Thyroid gland (tissue), 4 donors: Measurements from ENCODE around the gene ITGBL1. TPM values are rescaled to one million over a fixed set of nuclear protein-coding genes. Genes with fewer than 3 reads are reported as not detected.

ENCODE experiments used
- DNase-seq, 2 donors: peaks; one replicate each; pipeline ENCODE4 v3.0.0-alpha.2; 2019
- H3K27ac ChIP-seq, 3 donors: fragments of 200-600 bp; sonication (generic); 1 replicate in 2 of 3; 2 replicates in 1 of 3; pipeline ENCODE4 v1.5.1; 2016 to 2019; ENCODE audit warnings: mild to moderate bottlenecking in 1 of 3, moderate library complexity in 1 of 3
- H3K27me3 ChIP-seq: fragments of 200-600 bp; sonication (generic); one replicate; pipeline ENCODE4 v1.5.1; 2019
- H3K36me3 ChIP-seq, 2 donors: fragments of 200-600 bp; sonication (generic); one replicate each; pipeline ENCODE4 v1.5.1; 2016 to 2019
- H3K4me1 ChIP-seq, 2 donors: fragments of 200-600 bp; sonication (generic); one replicate each; pipeline ENCODE4 v1.5.1; 2017 to 2019
- H3K4me3 ChIP-seq, 3 donors: fragments of 200-600 bp; sonication (generic); replicated peaks in 1 of 3; 1 replicate in 2 of 3; 2 replicates in 1 of 3; pipeline ENCODE4 v1.5.1; 2016; ENCODE audit warnings: mild to moderate bottlenecking in 1 of 3
- H3K9me3 ChIP-seq: fragments of 200-600 bp; sonication (generic); one replicate; pipeline ENCODE4 v1.5.1; 2017
- POLR2A ChIP-seq, 2 donors: fragments of 450-650 bp; IDR thresholded peaks; one replicate each; pipeline ENCODE4 v1.6.1; 2017; ENCODE audit warnings: antibody characterized with exemption in 2 of 2, mild to moderate bottlenecking in 2 of 2, moderate library complexity in 1 of 2
- WGBS, 2 donors: methylation state at CpG; one replicate each; pipeline ENCODE4 v1.1.5; 2017; 5-methylcytosine and 5-hydroxymethylcytosine counted together
- intact Hi-C: fragments of 100-400 bp; cut with DNase I; formaldehyde crosslinking; loops from one replicate; pipeline ENCODE4 v1.15.1; 2023
- total RNA-seq, 4 donors: library from RNA; depleted of rRNA; stranded (reverse); fragments of >200 nt; gene quantifications; one replicate each; pipeline ENCODE4 v1.2.3, GENCODE V29; 2016
- TF ChIP-seq, protein P1 (sequence below), 6 experiments: fragments of 200-600 bp in 3 of 6; fragments of 450-650 bp in 3 of 6; sonication (generic) in 3 of 6; IDR thresholded peaks; one replicate each; pipeline ENCODE4 v1.5.1; 2016 to 2019; ENCODE audit warnings: antibody characterized with exemption in 6 of 6, mild to moderate bottlenecking in 2 of 6, inconsistent platforms in 1 of 6, moderate library complexity in 1 of 6

The ITGBL1 gene
- total RNA-seq, 4 donors from 2014 or later, result 3.4 to 20.6 (median 4.5) TPM

DNA sequence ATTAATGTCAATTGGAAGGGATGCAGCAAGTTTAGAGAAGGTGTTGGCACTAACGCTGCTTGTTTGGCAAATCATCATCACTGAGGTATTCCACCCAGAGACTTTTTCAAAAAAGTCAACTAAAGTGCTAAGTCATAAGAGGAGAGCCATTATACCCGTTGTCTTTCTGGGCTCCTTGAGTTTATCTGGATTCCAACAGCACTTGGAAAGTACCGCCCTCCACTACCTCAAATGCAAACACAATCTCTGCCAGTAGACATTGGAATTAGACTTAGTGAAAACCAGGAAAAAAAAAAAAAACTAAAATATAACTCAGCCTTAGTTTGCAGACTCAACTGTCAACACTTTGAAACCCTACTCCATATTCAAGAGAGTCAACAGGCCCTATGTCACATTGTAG, 266.0 kb downstream of the ITGBL1 start:
- no peak for DNase-seq
- TF ChIP-seq, protein P1, sequence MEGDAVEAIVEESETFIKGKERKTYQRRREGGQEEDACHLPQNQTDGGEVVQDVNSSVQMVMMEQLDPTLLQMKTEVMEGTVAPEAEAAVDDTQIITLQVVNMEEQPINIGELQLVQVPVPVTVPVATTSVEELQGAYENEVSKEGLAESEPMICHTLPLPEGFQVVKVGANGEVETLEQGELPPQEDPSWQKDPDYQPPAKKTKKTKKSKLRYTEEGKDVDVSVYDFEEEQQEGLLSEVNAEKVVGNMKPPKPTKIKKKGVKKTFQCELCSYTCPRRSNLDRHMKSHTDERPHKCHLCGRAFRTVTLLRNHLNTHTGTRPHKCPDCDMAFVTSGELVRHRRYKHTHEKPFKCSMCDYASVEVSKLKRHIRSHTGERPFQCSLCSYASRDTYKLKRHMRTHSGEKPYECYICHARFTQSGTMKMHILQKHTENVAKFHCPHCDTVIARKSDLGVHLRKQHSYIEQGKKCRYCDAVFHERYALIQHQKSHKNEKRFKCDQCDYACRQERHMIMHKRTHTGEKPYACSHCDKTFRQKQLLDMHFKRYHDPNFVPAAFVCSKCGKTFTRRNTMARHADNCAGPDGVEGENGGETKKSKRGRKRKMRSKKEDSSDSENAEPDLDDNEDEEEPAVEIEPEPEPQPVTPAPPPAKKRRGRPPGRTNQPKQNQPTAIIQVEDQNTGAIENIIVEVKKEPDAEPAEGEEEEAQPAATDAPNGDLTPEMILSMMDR (IDR thresholded peaks at IDR 0.05), result no peak
- no peak for TF ChIP-seq POLR2A (IDR thresholded peaks at IDR 0.05)
- intact Hi-C loops, result no loop called here
- Histone ChIP-seq H3K9me3 (no peaks in the 10 kb centered on the region), H3K27ac (no peak overlapping the region), H3K27me3 (no peaks in the 10 kb centered on the region), H3K4me1 (no peaks in the 10 kb centered on the region), H3K36me3 (no peaks in the 10 kb centered on the region), H3K4me3 (no peak overlapping the region)
- 50 to 52% methylated on average over 3 of the region's 3 CpGs for WGBS, 2 donors

DNA sequence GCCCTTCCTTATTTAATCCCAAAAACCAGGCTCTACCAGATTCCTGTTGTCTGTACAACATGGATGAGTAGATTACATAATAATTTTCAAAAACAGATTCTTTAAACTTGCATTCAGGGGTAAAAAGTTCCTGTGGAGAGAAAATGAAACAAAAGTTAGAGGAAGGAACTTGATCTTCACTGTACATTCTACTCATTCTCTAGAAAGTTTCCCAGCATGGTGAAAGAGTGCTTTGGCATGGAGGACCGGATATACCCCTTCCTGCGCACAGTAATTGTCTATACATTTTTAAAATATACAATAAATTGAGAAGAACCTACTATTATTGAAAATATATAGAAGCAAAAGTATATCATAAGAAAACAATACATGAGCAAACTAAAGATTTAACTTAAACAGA, 274.2 kb downstream of the ITGBL1 start:
- H3K9me3 ChIP-seq, result no peaks in the 10 kb centered on the region
- H3K27me3 ChIP-seq, result no peaks in the 10 kb centered on the region
- H3K27ac ChIP-seq, result no peak overlapping the region
- no peaks in the 10 kb centered on the region for H3K36me3 ChIP-seq
- intact Hi-C loops, result no loop called here
- 80 to 83% methylated on average over 2 of the region's 2 CpGs for WGBS, 2 donors
- no peak for DNase-seq
- H3K4me3 ChIP-seq, result no peak overlapping the region
- TF ChIP-seq, protein P1 (IDR thresholded peaks at IDR 0.05), result no peak
- TF ChIP-seq POLR2A (IDR thresholded peaks at IDR 0.05), result no peak
- H3K4me1 ChIP-seq, result no peaks in the 10 kb centered on the region

DNA sequence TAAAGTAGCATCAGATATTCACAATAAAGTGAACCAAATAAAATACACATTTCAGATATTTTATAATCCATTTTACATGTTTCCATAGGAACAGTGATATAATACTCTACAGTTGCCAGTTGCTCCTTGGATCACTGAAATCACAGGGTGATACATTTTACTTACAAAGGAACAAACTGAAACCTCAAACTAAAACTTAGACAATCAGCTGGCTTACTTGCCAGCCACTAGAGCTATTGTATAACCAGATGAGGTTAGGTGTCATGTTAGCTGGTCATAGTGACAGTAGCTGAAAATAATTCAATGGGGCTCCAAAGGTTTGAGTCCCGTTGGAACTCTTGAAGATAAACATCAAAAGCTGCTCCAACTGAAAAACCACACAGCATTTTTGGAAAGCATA, 274.6 kb downstream of the ITGBL1 start:
- intact Hi-C loops, result no loop called here
- WGBS, 2 donors, result 59 to 69% methylated on average over 1 of the region's 1 CpG
- no peak overlapping the region for H3K27ac ChIP-seq

DNA sequence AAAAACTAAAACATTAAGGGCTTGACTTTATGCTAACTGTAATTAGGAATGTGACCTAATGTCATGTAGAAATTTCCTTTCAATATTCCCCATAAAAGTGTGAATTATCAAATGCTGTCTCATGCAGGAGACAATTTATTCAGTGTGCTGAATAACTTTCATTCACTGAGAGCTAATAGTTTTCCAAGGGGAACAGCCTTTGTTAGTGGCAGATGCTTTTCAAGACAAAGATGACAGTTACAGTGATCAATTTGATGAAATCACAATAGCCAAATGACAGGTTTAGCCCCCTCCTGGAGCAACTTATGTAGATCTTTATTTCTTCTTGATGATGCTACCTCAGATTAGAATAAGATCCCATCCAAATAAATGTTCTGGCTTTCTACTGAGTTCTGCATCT, 275.5 kb downstream of the ITGBL1 start:
- H3K36me3 ChIP-seq, result no peaks in the 10 kb centered on the region
- H3K27ac ChIP-seq, result no peak overlapping the region
- DNase-seq, result no peak
- intact Hi-C loops, result no loop called here
- no peaks in the 10 kb centered on the region for H3K27me3 ChIP-seq
- no peaks in the 10 kb centered on the region for H3K4me1 ChIP-seq
- TF ChIP-seq, protein P1 (IDR thresholded peaks at IDR 0.05), result no peak
- no peak for TF ChIP-seq POLR2A (IDR thresholded peaks at IDR 0.05)
- no peak overlapping the region for H3K4me3 ChIP-seq
- no peaks in the 10 kb centered on the region for H3K9me3 ChIP-seq

More for the DNA sequence above, 274.6 kb downstream of the ITGBL1 start:
- TF ChIP-seq POLR2A (IDR thresholded peaks at IDR 0.05), result no peak
- TF ChIP-seq, protein P1 (IDR thresholded peaks at IDR 0.05), result no peak
- no peaks in the 10 kb centered on the region for H3K9me3 ChIP-seq
- DNase-seq, result no peak
- H3K27me3 ChIP-seq, result no peaks in the 10 kb centered on the region
- no peak overlapping the region for H3K4me3 ChIP-seq
- H3K36me3 ChIP-seq, result no peaks in the 10 kb centered on the region
- H3K4me1 ChIP-seq, result no peaks in the 10 kb centered on the region

DNA sequence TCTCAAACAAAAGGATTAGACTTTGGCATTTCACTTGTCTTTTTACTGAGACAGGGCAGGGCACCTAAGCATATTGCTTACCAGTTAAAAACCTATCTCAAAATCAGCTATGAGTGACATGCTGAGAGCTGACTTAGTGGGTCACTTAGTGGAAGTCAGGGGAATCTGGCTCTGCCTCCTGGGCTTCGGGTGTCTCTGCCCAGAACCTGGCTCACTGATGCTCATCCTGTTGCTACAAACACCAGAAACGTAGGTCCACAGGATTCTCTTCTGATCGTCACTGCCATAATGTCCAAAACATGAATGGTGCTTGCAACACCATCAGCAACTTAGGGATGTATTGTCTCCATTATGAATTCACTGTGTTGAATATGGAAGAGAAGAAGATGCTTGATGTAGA, 276.1 kb downstream of the ITGBL1 start:
- TF ChIP-seq POLR2A (IDR thresholded peaks at IDR 0.05), result no peak
- TF ChIP-seq, protein P1 (IDR thresholded peaks at IDR 0.05), result no peak
- no peak overlapping the region for H3K4me3 ChIP-seq
- H3K27ac ChIP-seq, result no peak overlapping the region
- no peaks in the 10 kb centered on the region for H3K36me3 ChIP-seq
- WGBS, 2 donors, result 59 to 78% methylated on average over 3 of the region's 3 CpGs
- no peaks in the 10 kb centered on the region for H3K9me3 ChIP-seq
- H3K27me3 ChIP-seq, result no peaks in the 10 kb centered on the region
- no peaks in the 10 kb centered on the region for H3K4me1 ChIP-seq
- DNase-seq, result no peak
- intact Hi-C loops, result no loop called here
